ENCODE measurements around the gene ZNF608.

The ZNF608 gene

GRCh38 chr5:124752854-124753720 lies 6.6 kb upstream of the ZNF608 start:
- no peak for DNase-seq

GRCh38 chr5:124751031-124751430 lies 4.6 kb upstream of the ZNF608 start:
- no peak for DNase-seq

- peak; percentile 44 for DNase-seq
Measured at GRCh38 chr5:124748687-124749594, 2.5 kb upstream of the ZNF608 start.

GRCh38 chr5:124747791-124748686 lies 1.6 kb upstream of the ZNF608 start:
- DNase-seq, result peak; percentile 39

- DNase-seq, result no peak
Measured at GRCh38 chr5:124746916-124747790, 714 bp upstream of the ZNF608 start.

GRCh38 chr5:124745007-124745927 lies 1.2 kb downstream of the ZNF608 start:
- DNase-seq, result peak; percentile 15

- DNase-seq, result no peak
Measured at GRCh38 chr5:124744170-124744971, 2.1 kb downstream of the ZNF608 start.

GRCh38 chr5:124743602-124744169 lies 2.8 kb downstream of the ZNF608 start:
- DNase-seq, result no peak

- no peak for DNase-seq
Measured at GRCh38 chr5:124742983-124743601, 3.3 kb downstream of the ZNF608 start.

- no peak for DNase-seq
Measured at GRCh38 chr5:124742521-124742920, 3.9 kb downstream of the ZNF608 start.

GRCh38 chr5:124741711-124742496 lies 4.5 kb downstream of the ZNF608 start:
- no peak for DNase-seq

- no peak for DNase-seq
Measured at GRCh38 chr5:124740991-124741583, 5.4 kb downstream of the ZNF608 start.

GRCh38 chr5:124740071-124740470 lies 6.4 kb downstream of the ZNF608 start:
- DNase-seq, result no peak

- no peak for DNase-seq
Measured at GRCh38 chr5:124739634-124740025, 6.8 kb downstream of the ZNF608 start.

GRCh38 chr5:124738681-124739633 lies 7.5 kb downstream of the ZNF608 start:
- DNase-seq, result no peak

GRCh38 chr5:124737651-124738050 lies 8.8 kb downstream of the ZNF608 start:
- no peak for DNase-seq

All from inflammatory macrophage treated with lipopolysaccharide for 4 hours (primary cell).